PFSK-1 (cell line): ENCODE measurements around the gene TARBP1.

Experiments used
- POLR2AphosphoS5 ChIP-seq: IDR thresholded peaks from 2 replicates; pipeline ENCODE4 v1.6.1; 2012; ENCODE audit warnings: low read depth, mild to moderate bottlenecking, control low read depth, low read length, moderate library complexity
- TAF1 ChIP-seq: IDR thresholded peaks from 2 replicates; pipeline ENCODE4 v1.6.1; 2012; ENCODE audit warnings: low read length, control low read depth, borderline replicate concordance; ENCODE audit not compliant: insufficient read depth
- TF ChIP-seq, protein P1 (sequence below), 2 experiments: IDR thresholded peaks; 2 replicates each; pipeline versions ENCODE4 v1.6.1 to v1.8.0; 2011 to 2012; ENCODE audit warnings: low read depth in 2 of 2, low read length in 2 of 2, control low read depth in 1 of 2, inconsistent platforms in 1 of 2, mild to moderate bottlenecking in 1 of 2, moderate library complexity in 1 of 2; ENCODE audit not compliant: insufficient read depth in 1 of 2

- TF ChIP-seq TAF1 (no peak), POLR2AphosphoS5 (no peak)
- TF ChIP-seq, protein P1, sequence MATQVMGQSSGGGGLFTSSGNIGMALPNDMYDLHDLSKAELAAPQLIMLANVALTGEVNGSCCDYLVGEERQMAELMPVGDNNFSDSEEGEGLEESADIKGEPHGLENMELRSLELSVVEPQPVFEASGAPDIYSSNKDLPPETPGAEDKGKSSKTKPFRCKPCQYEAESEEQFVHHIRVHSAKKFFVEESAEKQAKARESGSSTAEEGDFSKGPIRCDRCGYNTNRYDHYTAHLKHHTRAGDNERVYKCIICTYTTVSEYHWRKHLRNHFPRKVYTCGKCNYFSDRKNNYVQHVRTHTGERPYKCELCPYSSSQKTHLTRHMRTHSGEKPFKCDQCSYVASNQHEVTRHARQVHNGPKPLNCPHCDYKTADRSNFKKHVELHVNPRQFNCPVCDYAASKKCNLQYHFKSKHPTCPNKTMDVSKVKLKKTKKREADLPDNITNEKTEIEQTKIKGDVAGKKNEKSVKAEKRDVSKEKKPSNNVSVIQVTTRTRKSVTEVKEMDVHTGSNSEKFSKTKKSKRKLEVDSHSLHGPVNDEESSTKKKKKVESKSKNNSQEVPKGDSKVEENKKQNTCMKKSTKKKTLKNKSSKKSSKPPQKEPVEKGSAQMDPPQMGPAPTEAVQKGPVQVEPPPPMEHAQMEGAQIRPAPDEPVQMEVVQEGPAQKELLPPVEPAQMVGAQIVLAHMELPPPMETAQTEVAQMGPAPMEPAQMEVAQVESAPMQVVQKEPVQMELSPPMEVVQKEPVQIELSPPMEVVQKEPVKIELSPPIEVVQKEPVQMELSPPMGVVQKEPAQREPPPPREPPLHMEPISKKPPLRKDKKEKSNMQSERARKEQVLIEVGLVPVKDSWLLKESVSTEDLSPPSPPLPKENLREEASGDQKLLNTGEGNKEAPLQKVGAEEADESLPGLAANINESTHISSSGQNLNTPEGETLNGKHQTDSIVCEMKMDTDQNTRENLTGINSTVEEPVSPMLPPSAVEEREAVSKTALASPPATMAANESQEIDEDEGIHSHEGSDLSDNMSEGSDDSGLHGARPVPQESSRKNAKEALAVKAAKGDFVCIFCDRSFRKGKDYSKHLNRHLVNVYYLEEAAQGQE (IDR thresholded peaks at IDR 0.05; ENCODE audit: insufficient read depth in 1 of 2, low read depth in 2 of 2, low read length in 2 of 2): no peak
These were observed 3.7 kb downstream of the TARBP1 start for GRCh38 chr1:234475167-234475793.
